AG08396 (cell line): ENCODE data around the gene DES.
"Not testable (repeated sequence)": the region's sequence is repeated elsewhere in the genome, so short reads cannot be mapped to it uniquely, and the experiment has no call there.

Source experiments
- DNase-seq: peaks from one replicate; pipeline ENCODE4 v3.0.0; 2012; ENCODE audit warnings: low spot score, mixed read lengths

DES gene

DNA sequence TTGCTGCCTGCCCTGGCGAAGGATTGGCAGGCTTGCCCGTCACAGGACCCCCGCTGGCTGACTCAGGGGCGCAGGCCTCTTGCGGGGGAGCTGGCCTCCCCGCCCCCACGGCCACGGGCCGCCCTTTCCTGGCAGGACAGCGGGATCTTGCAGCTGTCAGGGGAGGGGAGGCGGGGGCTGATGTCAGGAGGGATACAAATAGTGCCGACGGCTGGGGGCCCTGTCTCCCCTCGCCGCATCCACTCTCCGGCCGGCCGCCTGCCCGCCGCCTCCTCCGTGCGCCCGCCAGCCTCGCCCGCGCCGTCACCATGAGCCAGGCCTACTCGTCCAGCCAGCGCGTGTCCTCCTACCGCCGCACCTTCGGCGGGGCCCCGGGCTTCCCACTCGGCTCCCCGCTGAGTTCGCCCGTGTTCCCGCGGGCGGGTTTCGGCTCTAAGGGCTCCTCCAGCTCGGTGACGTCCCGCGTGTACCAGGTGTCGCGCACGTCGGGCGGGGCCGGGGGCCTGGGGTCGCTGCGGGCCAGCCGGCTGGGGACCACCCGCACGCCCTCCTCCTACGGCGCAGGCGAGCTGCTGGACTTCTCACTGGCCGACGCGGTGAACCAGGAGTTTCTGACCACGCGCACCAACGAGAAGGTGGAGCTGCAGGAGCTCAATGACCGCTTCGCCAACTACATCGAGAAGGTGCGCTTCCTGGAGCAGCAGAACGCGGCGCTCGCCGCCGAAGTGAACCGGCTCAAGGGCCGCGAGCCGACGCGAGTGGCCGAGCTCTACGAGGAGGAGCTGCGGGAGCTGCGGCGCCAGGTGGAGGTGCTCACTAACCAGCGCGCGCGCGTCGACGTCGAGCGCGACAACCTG is at the start of gene DES:
DES (plus strand) TSS at position 223 of the 857 bp plus-strand sequence; CDS start at position 309, 86 bp downstream.
- DNase-seq = no peak

DNA sequence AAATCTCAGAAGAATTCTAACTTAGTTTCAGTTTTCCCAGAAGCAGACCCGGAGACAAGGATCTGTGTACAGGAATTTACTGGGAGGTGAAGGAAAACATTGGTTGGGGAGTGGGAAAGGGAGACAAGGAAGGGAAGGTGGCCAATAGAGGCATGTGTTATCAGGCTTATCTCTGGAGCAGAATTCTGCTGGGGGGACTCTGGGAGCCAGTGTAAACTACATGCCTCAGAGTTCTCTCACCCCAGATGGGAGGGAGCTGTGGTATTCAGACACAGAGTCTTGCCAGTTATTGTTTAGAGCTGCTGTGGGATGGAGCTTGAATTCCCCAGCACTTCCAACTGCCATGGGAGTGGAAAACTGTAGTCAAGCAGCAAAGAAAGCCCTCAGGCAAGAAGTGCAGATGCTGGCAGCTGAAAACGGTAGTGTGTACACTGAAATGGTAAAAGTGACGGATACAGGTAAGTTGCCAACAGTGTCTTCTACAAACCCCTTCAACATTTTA is 49.4 kb upstream of the DES start:
- peak; percentile 63 for DNase-seq

DNA sequence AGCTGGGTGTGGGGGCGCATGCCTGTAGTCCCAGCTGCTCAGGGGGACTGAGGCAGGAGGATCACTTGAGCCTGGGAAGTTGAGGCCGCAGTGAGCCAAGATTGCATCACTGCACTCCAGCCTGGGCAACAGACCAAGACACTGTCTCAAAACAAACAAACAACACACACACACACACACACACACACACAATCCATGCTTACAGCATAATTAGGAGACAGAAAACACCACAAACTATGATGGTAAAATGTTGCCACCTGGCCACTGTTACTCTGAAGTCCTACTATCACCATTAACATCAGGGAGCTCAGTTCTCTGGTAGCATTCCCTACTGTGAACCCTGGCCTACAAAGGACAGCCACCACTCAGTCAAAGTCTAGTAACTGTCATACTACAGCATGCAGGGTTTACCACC is 48.7 kb upstream of the DES start:
- DNase-seq = no peak

- no peak for DNase-seq
Measured at GRCh38 chr2:219378163-219378851, 39.9 kb upstream of the DES start.

- DNase-seq = no peak
Measured at GRCh38 chr2:219380926-219381325, 37.3 kb upstream of the DES start.

- no peak for DNase-seq
Measured at GRCh38 chr2:219381448-219381847, 36.7 kb upstream of the DES start.

- no peak for DNase-seq
Measured at GRCh38 chr2:219384083-219384713, 34.0 kb upstream of the DES start.

- no peak for DNase-seq
Measured at GRCh38 chr2:219384859-219385258, 33.3 kb upstream of the DES start.

DNA sequence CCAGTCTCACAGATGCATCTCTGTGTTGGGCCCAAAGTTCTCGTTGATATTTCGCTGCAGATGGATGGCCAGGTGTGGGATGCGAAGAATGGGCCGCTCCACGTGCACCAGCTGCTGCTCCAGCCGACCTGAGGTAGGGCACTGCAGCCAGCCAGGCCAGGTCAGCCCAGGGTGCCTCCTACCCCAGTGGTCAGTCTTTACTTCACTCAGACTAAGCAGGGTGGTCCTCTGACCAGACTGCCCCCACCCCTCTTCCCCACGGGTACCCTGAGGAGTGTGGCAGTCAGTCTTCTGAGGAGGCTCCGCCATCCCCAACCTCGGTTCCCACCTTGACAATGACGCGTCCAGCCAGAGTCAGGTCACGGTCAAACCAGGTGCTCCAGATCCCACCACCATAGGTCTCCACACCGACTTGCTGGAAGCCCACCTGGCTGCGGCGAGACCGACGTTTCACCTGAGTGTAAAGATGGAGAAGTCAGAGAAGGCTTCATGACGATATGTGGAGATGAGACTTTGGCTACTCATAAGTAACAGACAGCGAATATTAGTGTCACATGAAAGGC is 32.1 kb upstream of the DES start:
- no peak for DNase-seq

DNA sequence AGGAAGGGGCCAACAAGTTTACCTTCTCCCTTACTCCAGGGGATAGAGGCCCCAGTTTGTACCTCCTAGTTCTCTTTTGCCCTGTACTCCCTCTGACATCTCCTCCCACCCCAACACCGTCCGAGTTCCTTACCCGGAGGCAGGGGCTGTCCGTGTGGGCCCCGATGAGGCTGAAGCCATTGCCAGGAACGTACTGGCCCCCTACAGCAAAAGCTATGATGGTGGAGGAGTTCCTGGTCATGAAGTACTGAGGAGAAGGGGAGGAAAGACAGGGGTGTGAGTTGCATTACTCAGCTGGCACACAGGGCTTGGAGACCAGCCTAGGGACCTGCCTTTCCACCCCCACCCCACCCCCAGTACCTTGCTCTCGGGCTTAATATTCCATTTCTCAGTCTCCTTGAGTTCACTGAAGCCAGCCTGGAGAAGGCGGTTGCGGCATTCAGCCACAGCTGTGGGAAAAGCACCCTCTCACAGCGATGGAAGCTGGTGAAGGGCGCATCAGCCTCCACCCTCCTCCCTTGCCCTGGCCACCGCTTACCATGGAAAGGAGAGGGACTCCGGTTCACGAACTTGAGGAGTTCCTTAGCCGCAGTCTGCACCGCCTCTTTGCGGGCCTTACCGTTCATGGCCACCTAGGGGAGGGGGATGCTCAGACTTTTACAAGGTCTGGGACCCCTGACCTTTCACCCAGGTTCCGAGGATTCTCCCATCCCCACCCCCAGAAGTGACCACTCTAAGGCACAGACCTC is 31.5 kb upstream of the DES start:
- DNase-seq = no peak

GRCh38 chr2:219387306-219388120 is 30.7 kb upstream of the DES start, which contains the start of gene DNPEP:
TSS of gene DNPEP (minus strand) at chr2:219387912. CDS start at chr2:219387794, 118 bp downstream.
- DNase-seq = peak; percentile 80

GRCh38 chr2:219388121-219388906 is 29.9 kb upstream of the DES start:
- DNase-seq = peak; percentile 99

GRCh38 chr2:219388907-219389156 is 29.3 kb upstream of the DES start:
- no peak for DNase-seq

GRCh38 chr2:219392754-219393153 is 25.4 kb upstream of the DES start:
- no peak for DNase-seq

DNA sequence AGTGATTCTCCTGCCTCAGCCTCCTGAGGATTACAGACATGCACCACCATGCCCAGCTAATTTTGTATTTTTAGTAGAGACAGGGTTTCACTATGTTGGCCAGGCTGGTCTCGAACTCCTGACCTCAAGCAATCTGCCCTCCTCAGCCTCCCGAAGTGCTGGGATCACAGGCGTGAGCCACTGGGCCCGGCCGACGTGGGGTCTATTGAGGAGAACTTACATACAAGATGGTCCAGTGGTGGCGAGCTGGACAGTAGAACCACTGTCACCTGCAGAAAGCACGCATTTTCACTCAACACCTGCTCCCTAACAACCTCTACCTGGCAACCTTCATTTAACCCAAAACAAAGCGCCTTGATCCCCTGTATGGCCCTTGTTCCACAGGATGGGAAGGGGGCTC is 23.1 kb upstream of the DES start:
- DNase-seq = not testable (repeated sequence)

DNA sequence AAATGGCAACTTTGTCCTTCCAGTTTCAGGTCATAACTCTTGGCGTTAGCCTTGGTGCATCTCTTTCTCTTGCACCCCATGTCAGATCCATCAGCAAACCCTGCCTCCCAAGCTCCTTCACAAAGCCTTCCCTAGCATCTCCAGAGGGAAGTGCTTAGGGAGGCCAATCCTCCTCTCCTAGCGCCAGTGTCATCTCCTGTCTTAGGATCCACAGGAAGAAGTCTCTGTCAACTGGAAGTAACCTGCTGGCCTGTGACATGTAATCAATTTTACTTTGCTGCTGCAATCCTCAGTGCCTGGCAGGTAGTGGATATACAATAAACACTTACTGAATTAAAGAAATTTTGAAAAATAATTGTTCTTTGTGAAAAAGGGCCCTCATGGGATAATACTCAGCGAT is 22.6 kb upstream of the DES start:
- no peak for DNase-seq

DNA sequence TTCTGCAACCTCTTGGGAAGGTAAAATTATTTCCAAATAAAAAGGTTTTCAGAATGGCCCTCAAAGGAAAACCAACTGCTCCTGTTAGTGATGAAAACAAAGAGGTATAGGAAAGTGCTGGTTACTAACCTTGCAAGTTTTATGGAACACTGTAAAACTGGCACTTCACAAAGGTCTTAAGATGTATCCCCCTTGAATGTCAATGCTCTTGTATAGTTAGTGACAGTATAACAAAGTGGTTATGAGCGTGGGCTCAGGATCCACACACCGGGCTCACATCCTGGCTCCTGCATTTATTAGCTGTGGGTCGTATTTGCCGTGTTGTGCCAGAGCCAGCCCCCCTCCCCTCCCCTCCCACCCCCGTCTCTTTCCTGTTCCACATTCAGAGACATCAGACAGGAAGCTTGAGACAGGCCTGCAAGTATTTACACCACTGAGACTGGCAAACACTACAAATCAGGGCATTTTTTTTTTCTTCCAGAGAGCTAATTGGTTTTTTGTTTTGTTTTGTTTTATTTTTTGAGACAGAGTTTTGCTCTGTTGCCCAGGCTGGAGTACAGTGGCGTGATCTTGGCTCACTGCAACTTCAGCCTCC is 21.2 kb upstream of the DES start:
- DNase-seq = no peak

DNA sequence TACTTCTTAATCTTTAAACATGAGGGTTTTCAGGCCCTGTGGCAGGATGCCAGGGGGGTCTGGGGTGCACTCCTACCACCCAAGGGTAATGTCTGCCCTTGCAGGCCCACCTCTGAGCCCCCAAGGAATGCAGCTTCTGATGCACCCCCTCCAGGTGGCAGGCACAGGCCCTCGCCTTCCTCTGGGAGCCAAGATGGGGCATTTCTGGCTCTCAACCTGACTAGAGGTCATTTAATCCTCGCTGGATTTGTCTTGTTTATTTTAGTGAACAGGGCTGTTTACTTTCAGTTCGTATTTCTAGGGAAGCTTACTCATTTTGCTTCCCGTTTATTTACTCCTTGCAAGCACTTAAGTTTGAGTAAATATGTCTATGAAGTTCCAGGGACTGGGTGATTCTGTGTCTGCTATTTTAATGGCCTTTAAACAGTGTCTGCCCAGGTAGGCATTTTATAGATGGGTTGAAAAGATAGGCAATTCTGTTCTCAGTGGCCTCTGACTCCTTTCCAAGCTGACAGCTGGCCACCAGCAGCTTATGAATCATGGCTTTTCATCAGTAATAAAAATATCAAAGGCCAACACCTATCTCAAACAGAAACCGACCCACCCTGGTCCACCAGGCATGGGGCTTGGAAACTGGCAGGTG is 19.3 kb upstream of the DES start:
- DNase-seq = peak; percentile 52
